Fibroblast of skin of right biceps (primary cell): ENCODE data around the gene PARD3.
"Not testable (repeated sequence)": the region's sequence is repeated elsewhere in the genome, so short reads cannot be mapped to it uniquely, and the experiment has no call there.

Experiments
- DNase-seq: peaks from one replicate; pipeline ENCODE4 v3.0.0-alpha.2; 2013

Gene PARD3

GRCh38 chr10:34364253-34365037, 450.7 kb downstream of the PARD3 start:
- peak; percentile 51 for DNase-seq

DNA sequence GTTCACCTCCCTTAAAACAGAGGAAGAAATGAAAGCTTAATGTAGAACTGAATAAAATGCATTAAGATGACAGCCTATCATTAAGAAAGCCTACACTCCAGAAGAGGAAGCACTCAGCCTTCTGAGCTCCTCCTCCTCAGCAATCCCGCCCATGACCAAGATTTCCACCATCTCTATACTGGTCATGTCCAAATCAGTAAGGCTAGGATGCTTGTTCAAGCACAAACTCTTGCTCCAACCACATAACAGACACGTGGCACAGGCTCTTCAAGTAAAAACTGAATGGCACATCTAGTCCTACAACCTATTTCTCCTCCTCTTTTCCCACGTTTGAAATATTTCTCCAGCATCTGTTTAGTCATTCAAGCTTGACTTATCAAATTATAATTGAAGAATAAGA, 454.1 kb downstream of the PARD3 start:
- no peak for DNase-seq

GRCh38 chr10:34359435-34359813, 455.7 kb downstream of the PARD3 start:
- no peak for DNase-seq

DNA sequence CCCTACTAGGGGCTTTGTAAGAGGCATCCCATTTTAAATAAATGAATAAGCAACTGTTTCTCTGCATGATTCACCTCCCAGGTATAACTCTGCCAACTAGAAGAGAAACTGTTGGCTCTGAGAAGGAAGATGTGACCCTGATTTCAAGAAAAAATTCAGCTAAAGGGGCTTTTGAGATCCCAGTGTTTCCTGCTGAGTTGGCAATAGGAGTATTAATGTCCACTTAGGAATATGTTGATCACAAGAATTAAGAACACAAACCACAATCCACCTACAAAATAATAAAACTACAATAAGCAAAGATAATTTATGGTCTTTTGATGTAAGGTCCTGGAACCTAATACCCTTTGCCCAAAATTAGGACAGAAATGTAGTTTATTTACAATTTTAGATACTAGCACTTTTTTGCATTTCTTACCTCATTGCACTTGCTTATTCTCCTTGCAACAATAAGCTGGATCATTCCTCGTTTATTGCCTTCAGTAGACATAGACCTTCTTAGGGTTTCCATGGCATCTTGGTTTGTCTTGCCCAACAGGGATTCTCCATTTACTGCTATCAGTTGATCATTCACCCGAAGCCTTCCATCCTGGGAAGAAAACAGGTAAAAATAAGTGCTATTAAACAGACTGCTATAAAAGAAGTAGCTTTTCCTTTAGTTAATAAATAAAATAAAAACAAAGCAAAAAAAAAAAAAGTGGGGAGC, 456.2 kb downstream of the PARD3 start:
- no peak for DNase-seq

DNA sequence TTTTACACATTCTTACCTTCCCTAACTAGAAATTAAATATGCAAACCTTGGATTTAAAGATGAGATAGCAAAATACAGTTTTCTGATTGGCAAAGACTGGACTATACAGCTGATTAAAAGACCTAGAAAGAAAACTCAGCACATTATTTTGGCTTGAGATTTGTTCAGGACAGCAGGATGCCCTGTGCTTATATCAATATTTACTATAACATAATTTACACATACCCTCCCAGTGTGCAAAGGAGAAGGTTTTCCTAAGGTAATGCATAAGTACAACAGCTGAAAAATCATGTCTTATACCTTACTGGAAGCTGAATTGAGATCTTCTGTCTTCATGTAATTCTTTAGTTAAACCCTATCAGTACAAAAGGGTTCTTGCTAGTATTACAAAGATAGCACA, 458.6 kb downstream of the PARD3 start:
- no peak for DNase-seq

DNA sequence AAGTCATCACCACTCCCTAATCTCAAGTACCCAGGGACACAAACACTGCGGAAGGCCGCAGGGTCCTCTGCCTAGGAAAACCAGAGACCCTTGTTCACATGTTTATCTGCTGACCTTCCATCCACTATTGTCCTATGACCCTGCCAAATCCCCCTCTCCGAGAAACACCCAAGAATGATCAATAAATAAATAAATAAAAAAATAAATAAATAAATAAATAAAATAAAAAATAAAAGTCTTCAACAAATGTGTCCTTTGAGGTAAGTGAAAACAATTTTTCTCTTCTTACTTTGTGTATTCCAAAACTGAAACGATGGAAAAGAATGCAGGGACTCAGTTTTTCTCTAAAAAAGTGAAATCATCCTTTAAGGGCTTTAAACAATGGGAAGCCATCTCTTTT, 461.6 kb downstream of the PARD3 start:
- DNase-seq: not testable (repeated sequence)

DNA sequence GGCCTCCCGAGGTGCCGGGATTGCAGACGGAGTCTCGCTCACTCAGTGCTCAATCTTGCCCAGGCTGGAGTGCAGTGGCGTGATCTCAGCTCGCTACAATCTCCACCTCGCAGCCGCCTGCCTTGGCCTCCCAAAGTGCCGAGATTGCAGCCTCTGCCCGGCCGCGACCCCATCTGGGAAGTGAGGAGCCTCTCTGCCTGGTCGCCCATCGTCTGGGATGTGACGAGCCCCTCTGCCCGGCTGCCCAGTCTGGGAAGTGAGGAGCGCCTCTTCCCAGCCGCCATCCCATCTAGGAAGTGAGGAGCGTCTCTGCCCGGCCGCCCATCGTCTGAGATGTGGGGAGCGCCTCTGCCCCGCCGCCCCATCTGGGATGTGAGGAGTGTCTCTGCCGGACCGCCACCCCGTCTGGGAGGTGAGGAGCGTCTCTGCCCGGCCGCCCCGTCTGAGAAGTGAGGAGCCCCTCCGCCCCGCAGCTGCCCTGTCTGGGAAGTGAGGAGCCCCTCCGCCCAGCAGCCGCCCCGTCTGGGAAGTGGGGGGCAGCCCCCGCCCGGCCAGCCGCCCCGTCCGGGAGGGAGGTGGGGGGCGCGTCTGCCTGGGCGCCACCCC, 462.4 kb downstream of the PARD3 start:
- not testable (repeated sequence) for DNase-seq

DNA sequence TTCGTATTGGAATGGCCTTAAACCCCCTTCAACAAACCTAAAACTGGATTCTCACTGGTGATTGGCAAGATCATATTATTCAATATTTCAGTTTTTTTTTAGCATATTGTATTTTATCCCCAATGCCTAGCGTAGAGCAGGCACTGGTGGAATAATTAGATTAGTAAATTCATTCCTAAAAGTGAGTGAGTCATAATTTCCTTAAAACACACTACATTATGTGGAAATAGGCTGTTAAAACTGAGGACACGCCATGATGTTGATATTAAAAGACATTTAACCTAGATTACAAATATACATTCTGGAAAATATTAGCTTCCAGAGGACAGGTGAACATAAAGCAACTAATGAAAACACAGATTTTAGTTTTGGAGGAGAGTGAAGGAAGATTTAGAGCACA, 463.9 kb downstream of the PARD3 start:
- no peak for DNase-seq

DNA sequence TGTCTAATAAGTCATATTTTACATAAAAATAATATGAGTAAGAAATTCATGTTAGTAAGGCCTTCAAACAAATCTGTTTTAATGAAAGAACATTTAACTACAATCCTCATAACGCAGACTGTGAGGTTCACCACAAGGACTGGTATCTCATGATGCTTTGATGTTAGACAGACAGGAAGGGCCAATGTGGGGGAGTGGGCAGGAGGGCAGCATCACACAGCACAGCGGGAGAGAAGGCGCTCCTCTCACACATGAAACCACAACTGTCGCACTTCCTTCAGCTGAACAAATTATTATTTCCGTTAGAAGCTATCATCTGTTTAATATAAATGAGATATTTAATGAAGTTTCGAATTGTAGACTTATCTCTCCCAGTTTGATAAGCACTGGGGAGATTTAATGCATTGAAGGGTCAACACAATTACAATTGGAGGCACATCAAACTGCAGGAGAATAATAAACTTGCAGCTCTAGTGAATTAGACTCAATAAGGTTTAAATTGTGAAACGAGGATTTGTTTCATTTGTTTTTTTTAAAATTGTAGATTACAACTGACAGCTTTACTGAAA, 466.1 kb downstream of the PARD3 start:
- DNase-seq: no peak

DNA sequence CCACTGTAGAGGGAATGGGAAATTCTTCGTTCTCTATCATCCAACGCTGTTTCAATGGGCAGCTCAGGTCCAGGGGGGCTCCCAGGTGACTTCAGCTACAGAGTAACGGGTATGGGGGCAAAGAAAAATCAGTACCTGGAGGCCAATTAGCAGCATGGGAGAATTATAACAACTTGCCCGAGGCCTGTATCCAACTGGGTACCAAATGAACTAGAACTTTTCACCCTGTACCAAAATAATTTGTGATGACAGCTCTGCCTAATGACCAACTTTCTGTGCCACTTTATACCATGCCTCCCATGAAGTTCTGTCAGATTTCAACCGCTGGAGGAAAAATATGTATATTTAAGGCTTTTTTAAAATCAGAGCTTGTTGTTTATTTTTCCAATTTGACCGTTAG, 467.1 kb downstream of the PARD3 start:
- no peak for DNase-seq

DNA sequence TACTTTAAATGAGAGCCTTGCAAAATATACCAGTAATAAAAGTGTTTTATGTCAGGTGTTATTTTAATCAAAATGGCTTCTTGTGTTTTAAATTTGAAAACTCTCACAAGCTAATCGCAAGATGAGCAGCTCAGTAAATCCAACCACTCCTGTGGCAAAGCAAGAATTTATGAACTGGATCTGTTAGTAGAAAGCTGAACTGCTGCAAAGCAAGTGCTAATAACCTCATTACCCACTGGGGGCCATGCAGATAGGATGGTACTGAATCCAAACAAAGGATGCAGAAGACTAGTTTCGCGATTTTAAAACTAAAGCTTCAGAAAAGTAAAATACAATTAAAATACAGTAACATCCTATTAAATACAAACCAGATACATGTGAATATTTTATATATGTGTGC, 468.0 kb downstream of the PARD3 start:
- no peak for DNase-seq

- DNase-seq: no peak
These were observed 468.5 kb downstream of the PARD3 start for GRCh38 chr10:34346516-34347100.

DNA sequence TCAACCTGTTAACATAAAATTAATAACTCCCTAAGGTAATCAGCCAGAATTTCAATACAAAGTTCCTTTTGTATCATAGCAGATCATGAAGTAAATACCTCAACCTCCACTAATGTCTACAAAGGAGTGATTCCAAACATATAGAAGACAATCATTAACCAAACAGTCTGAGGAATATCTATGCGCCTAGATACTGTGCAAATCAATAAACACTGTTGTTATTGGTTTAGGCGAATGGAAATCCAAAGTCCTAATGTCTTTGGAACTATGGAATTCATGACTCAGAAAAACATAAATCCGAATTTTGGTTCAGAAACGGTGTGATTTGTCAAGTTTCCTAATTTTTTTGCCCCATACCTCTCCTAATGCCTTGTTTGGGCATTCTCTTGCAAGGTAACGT, 469.7 kb downstream of the PARD3 start:
- DNase-seq: no peak

DNA sequence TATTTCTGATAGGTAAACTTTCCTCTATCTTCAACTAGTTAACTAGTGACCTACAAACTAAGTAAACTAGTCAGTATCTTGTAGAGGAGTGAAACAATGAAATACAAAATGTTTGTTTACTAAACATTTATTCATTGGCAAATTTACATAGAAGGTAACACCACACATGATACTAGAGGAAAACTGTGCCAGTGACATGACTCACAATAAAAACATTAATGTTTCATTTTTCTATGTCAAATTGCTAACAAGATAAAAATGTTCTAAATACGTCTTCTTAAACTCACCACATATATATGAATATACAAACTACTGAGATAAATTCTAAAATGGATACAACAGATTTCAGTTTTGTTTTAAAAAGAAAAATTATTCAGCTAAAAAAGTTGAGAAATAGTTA, 471.3 kb downstream of the PARD3 start:
- DNase-seq: peak; percentile 38

GRCh38 chr10:34341473-34341872, 473.6 kb downstream of the PARD3 start:
- DNase-seq: no peak

- no peak for DNase-seq
These were observed 474.2 kb downstream of the PARD3 start for GRCh38 chr10:34340934-34341333.

- DNase-seq: no peak
These were observed 475.1 kb downstream of the PARD3 start for GRCh38 chr10:34339816-34340553.

DNA sequence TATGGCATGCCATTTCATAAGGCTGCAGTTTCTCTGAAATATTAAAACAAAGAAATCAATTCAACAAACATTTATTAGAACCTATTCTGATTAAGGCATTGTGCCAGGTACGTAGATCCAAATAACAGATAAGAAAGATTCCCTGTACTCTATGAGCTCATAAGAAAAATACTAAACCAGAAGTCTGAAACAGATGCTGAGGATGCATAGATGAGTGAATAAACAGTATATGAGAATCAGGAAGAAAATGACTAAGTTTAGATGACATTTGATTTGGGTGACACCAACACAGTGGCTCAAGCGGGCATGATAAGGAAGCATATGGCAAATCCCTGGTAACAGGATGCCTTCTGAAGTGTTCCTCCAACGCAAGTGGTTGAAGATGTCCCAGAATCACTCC, 477.2 kb downstream of the PARD3 start:
- no peak for DNase-seq

GRCh38 chr10:34335960-34336690, 479.0 kb downstream of the PARD3 start:
- no peak for DNase-seq

DNA sequence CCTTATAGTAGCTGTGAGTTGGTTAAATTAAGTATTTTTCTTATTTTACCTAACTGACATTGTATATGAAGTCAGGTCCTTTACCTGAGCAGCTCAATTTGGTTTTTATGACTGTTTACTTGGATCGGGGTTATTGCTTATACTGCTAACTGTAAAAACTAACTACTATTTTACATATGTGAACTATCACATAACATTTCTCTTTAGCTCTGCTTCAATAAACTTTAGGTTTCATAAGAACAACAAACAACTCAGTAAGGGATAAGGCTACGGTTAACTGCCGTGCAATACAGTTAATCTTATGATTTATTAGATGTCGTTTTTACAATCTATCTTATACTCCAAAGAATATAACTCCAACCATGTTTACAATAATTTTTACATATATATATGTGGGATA, 480.2 kb downstream of the PARD3 start:
- no peak for DNase-seq

GRCh38 chr10:34333513-34333912, 481.6 kb downstream of the PARD3 start:
- DNase-seq: peak; percentile 46

DNA sequence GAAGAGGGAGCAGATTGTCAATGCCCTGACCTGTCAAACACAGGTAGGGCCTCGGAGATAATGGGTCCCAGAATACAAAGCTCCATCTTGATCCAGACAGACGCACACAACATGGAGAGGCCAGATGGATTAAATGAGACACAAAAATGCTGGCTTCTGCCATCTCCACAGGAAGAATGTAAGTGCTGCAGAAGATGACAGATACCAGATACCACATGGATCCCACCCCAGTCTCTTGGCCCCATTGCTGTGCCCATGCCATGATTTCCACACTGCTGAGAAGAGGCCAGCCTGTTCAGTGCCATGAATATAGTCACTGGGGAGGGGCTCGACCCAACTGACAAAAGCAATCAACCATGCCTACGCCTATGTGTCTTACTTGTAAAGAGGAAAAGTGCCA, 487.9 kb downstream of the PARD3 start:
- DNase-seq: no peak
